ENCODE data around the gene CD160.

CD160 gene

GRCh38 chr1:145705622-145706021 is 13.7 kb upstream of the CD160 start:
- TF ChIP-seq CTCF (IDR thresholded peaks at IDR 0.05): no peak
- H3K4me3 ChIP-seq (ENCODE audit: low read depth, low read length): no peak overlapping the region
- no peak overlapping the region for H3K9ac ChIP-seq
- no peaks in the 10 kb centered on the region for H3K4me1 ChIP-seq
- H3K27ac ChIP-seq: no peak overlapping the region
- H3K36me3 ChIP-seq (ENCODE audit: control insufficient read depth, insufficient read depth, low read length): no peaks in the 10 kb centered on the region
- no peaks in the 10 kb centered on the region for H3K27me3 ChIP-seq (ENCODE audit: control insufficient read depth, insufficient read depth, low read length)
- no peaks in the 10 kb centered on the region for H3K79me2 ChIP-seq
- H3K4me2 ChIP-seq (ENCODE audit: low read length): no peak overlapping the region
- no peak overlapping the region for H2AFZ ChIP-seq
- H3K9me3 ChIP-seq (ENCODE audit: control insufficient read depth, low read length): no peaks in the 10 kb centered on the region

GRCh38 chr1:145706086-145706664 is 13.1 kb upstream of the CD160 start:
- no peak for TF ChIP-seq CTCF (IDR thresholded peaks at IDR 0.05)
- no peak overlapping the region for H3K4me2 ChIP-seq (ENCODE audit: low read length)
- H3K27me3 ChIP-seq (ENCODE audit: control insufficient read depth, insufficient read depth, low read length): no peaks in the 10 kb centered on the region
- H3K4me1 ChIP-seq: no peaks in the 10 kb centered on the region
- H3K4me3 ChIP-seq (ENCODE audit: low read depth, low read length): no peak overlapping the region
- no peak overlapping the region for H3K27ac ChIP-seq
- H2AFZ ChIP-seq: no peak overlapping the region
- H3K79me2 ChIP-seq: no peaks in the 10 kb centered on the region
- no peak overlapping the region for H3K9ac ChIP-seq
- H3K36me3 ChIP-seq (ENCODE audit: control insufficient read depth, insufficient read depth, low read length): no peaks in the 10 kb centered on the region
- no peaks in the 10 kb centered on the region for H3K9me3 ChIP-seq (ENCODE audit: control insufficient read depth, low read length)

GRCh38 chr1:145707183-145707867 is 12.0 kb upstream of the CD160 start, which contains the start of gene PDZK1:
TSS of gene PDZK1 (minus strand) at chr1:145707368. CDS start at chr1:145688021, 19,347 bp downstream.
- Histone ChIP-seq H3K79me2 (no peaks in the 10 kb centered on the region), H3K9me3 (ENCODE audit: control insufficient read depth, low read length) (no peaks in the 10 kb centered on the region), H3K27ac (no peak within 1 kb of the TSS), H3K36me3 (ENCODE audit: control insufficient read depth, insufficient read depth, low read length) (no peaks in the 10 kb centered on the region), H3K4me2 (ENCODE audit: low read length) (no peak within 1 kb of the TSS), H3K9ac (no peak within 1 kb of the TSS), H2AFZ (no peak within 1 kb of the TSS), H3K4me1 (no peaks in the 10 kb centered on the region), H3K27me3 (ENCODE audit: control insufficient read depth, insufficient read depth, low read length) (no peaks in the 10 kb centered on the region), H3K4me3 (ENCODE audit: low read depth, low read length) (no peak within 1 kb of the TSS)
- TF ChIP-seq CTCF (IDR thresholded peaks at IDR 0.05): no peak

GRCh38 chr1:145708063-145708462 is 11.2 kb upstream of the CD160 start:
- no peak overlapping the region for H3K4me3 ChIP-seq (ENCODE audit: low read depth, low read length)
- H2AFZ ChIP-seq: no peak overlapping the region
- TF ChIP-seq CTCF (IDR thresholded peaks at IDR 0.05): no peak
- no peaks in the 10 kb centered on the region for H3K9me3 ChIP-seq (ENCODE audit: control insufficient read depth, low read length)
- H3K27me3 ChIP-seq (ENCODE audit: control insufficient read depth, insufficient read depth, low read length): no peaks in the 10 kb centered on the region
- no peak overlapping the region for H3K27ac ChIP-seq
- H3K9ac ChIP-seq: no peak overlapping the region
- H3K4me1 ChIP-seq: no peaks in the 10 kb centered on the region
- no peak overlapping the region for H3K4me2 ChIP-seq (ENCODE audit: low read length)
- H3K36me3 ChIP-seq (ENCODE audit: control insufficient read depth, insufficient read depth, low read length): no peaks in the 10 kb centered on the region
- no peaks in the 10 kb centered on the region for H3K79me2 ChIP-seq

Data from parathyroid adenoma (tissue), 2 donors.